GM12878 (cell line): ENCODE results near the gene PDZD7. TPM values are rescaled to one million over a fixed set of nuclear protein-coding genes. Genes with fewer than 3 reads are reported as not detected.

Experiments used
- BCL3 ChIP-seq: IDR thresholded peaks from 2 replicates; pipeline ENCODE4 v1.6.1; 2011; ENCODE audit warnings: borderline replicate concordance, low read depth, mild to moderate bottlenecking, moderate library complexity, low read length; ENCODE audit not compliant: insufficient read depth, poor library complexity, severe bottlenecking
- BCLAF1 ChIP-seq: fragments of 450-650 bp; IDR thresholded peaks from 2 replicates; pipeline ENCODE4 v1.6.1; 2017; ENCODE audit warnings: antibody characterized with exemption, mild to moderate bottlenecking, moderate library complexity
- CBX3 ChIP-seq: fragments of 200-600 bp; sonication (generic); IDR thresholded peaks from 2 replicates; pipeline ENCODE4 v1.6.1; 2016; ENCODE audit warnings: low read depth, borderline replicate concordance
- E2F4 ChIP-seq: IDR thresholded peaks from 2 replicates; pipeline ENCODE4 v1.6.1; 2012; ENCODE audit warnings: low read depth, low read length, improper control_type of control experiment
- E2F8 ChIP-seq: fragments of 450-650 bp; IDR thresholded peaks from 2 replicates; pipeline ENCODE4 v1.6.1; 2018; ENCODE audit warnings: mild to moderate bottlenecking, low read depth, moderate library complexity; ENCODE audit not compliant: partially characterized antibody
- HDGF ChIP-seq: fragments of 450-650 bp; IDR thresholded peaks from 2 replicates; pipeline ENCODE4 v1.6.1; 2016; ENCODE audit warnings: antibody characterized with exemption
- MLLT1 ChIP-seq: fragments of 450-650 bp; IDR thresholded peaks from 2 replicates; pipeline ENCODE4 v1.6.1; 2016; ENCODE audit warnings: mild to moderate bottlenecking
- NBN ChIP-seq: fragments of 450-650 bp; IDR thresholded peaks from 2 replicates; pipeline ENCODE4 v1.6.1; 2016
- NFYB ChIP-seq: IDR thresholded peaks from 2 replicates; pipeline ENCODE4 v1.6.1; 2011; ENCODE audit warnings: low read depth, mild to moderate bottlenecking, low read length, improper control_type of control experiment, moderate library complexity; ENCODE audit not compliant: insufficient read depth
- POLR2AphosphoS5 ChIP-seq: IDR thresholded peaks from 2 replicates; pipeline ENCODE4 v1.6.1; 2011; ENCODE audit warnings: mild to moderate bottlenecking, low read length, inconsistent platforms
- RELB ChIP-seq: fragments of 450-650 bp; IDR thresholded peaks from 2 replicates; pipeline ENCODE4 v1.6.1; 2017; ENCODE audit warnings: low read depth, mild to moderate bottlenecking, moderate library complexity
- RFX5 ChIP-seq: IDR thresholded peaks from 2 replicates; pipeline ENCODE4 v1.6.1; 2011; ENCODE audit warnings: low read depth, low read length, improper control_type of control experiment
- SREBF1 ChIP-seq: IDR thresholded peaks from 2 replicates; pipeline ENCODE4 v1.6.1; 2012; ENCODE audit warnings: mild to moderate bottlenecking, low read length
- USF1 ChIP-seq: IDR thresholded peaks from 2 replicates; pipeline ENCODE4 v1.6.1; 2011; ENCODE audit warnings: borderline replicate concordance, low read depth, mild to moderate bottlenecking, moderate library complexity, mixed read lengths, low read length; ENCODE audit not compliant: insufficient read depth; ENCODE audit errors: extremely low read length
- YBX1 ChIP-seq: fragments of 450-650 bp; IDR thresholded peaks from 2 replicates; pipeline ENCODE4 v1.6.1; 2016; ENCODE audit warnings: antibody characterized with exemption
- ZNF207 ChIP-seq: fragments of 450-650 bp; IDR thresholded peaks from 2 replicates; pipeline ENCODE4 v1.6.1; 2014; ENCODE audit warnings: antibody characterized with exemption, mild to moderate bottlenecking, borderline replicate concordance
- ZNF384 ChIP-seq: IDR thresholded peaks from 2 replicates; pipeline ENCODE4 v1.6.1; 2012; ENCODE audit warnings: low read depth, mild to moderate bottlenecking, low read length, improper control_type of control experiment, borderline replicate concordance
- polyA plus RNA-seq, 11 experiments: library from polyadenylated mRNA; depleted of rRNA in 4 of 11; unstranded in 6 of 11; stranded (reverse) in 5 of 11; fragments of >200 nt; fragmentation: Nextera tagmentation in 4 of 11; fragmentation: Illumina TruSeq in 1 of 11; extraction: Ambion mirVana in 4 of 11; extraction: Trizol in 1 of 11; gene quantifications; 1 replicate in 1 of 11; 2 replicates in 10 of 11; pipeline versions ENCODE4 v1.2.1 to v1.2.3, GENCODE V29; 2011 to 2016; ENCODE audit warnings: inconsistent platforms in 2 of 11, missing spikeins in 2 of 11, low read depth in 1 of 11
- total RNA-seq, 4 experiments: library from RNA; depleted of rRNA in 3 of 4; stranded (reverse); fragments of >200 nt in 3 of 4; fragmentation: Illumina TruSeq in 1 of 4; extraction: Trizol in 1 of 4; gene quantifications; 2 replicates each; pipeline versions ENCODE4 v1.2.1 to v1.2.3, GENCODE V29; 2013 to 2021

The PDZD7 gene
- total and polyA plus RNA-seq, 10 of the 15 experiments (the other 5 are each of a cell fraction or from before 2014, with no cell fraction given), result 0.01 to 0.20 (median 0.03) TPM; not detected in 7

- TF ChIP-seq BCLAF1 (no peak), SREBF1 (no peak), USF1 (no peak), ZNF384 (peak; percentile 46; the same call in 1 of the 2 replicates), MLLT1 (no peak), CBX3 (no peak), RFX5 (no peak), HDGF (no peak), NFYB (no peak), BCL3 (no peak), NBN (peak; percentile 42; the same call in 1 of the 2 replicates), E2F4 (no peak), YBX1 (no peak), RELB (no peak), ZNF207 (no peak), POLR2AphosphoS5 (no peak), E2F8 (no peak)
Measured at GRCh38 chr10:101041252-101041761, 10.4 kb upstream of the PDZD7 start (continued).
